Smooth muscle cell (in vitro differentiated cells): ENCODE measurements around the gene HS3ST2. TPM values are rescaled to one million over a fixed set of nuclear protein-coding genes. Genes with fewer than 3 reads are reported as not detected.

Experiments
- DNase-seq: peaks from one replicate; lab custom pipeline; 2025; ENCODE audit not compliant: unreplicated experiment; lab: John Stamatoyannopoulos, UW
- H2AFZ ChIP-seq: fragments of 200-600 bp; sonication (generic); 2 replicates; pipeline ENCODE4 v1.6.0; 2016; ENCODE audit warnings: antibody characterized with exemption, low read depth, mild to moderate bottlenecking
- H3F3A ChIP-seq: fragments of 200-600 bp; sonication (generic); 2 replicates; pipeline ENCODE4 v1.6.0; 2017; ENCODE audit warnings: antibody characterized with exemption, low read depth
- H3K27ac ChIP-seq: fragments of 200-600 bp; sonication (generic); 2 replicates; pipeline ENCODE4 v1.5.1; 2016; ENCODE audit warnings: low read depth, mild to moderate bottlenecking
- H3K27me3 ChIP-seq: fragments of 200-600 bp; sonication (generic); 2 replicates; pipeline ENCODE4 v1.6.1; 2016; ENCODE audit warnings: low read depth, mild to moderate bottlenecking
- H3K36me3 ChIP-seq: fragments of 200-600 bp; sonication (generic); 2 replicates; pipeline ENCODE4 v1.5.1; 2016; ENCODE audit warnings: low read depth
- H3K4me1 ChIP-seq: fragments of 200-600 bp; sonication (generic); 2 replicates; pipeline ENCODE4 v1.5.1; 2016; ENCODE audit warnings: low read depth
- H3K4me2 ChIP-seq: fragments of 200-600 bp; sonication (generic); 2 replicates; pipeline ENCODE4 v1.6.0; 2016; ENCODE audit warnings: mild to moderate bottlenecking
- H3K4me3 ChIP-seq: fragments of 200-600 bp; sonication (generic); 2 replicates; pipeline ENCODE4 v1.5.1; 2016; ENCODE audit warnings: mild to moderate bottlenecking
- H3K79me2 ChIP-seq: fragments of 200-600 bp; sonication (generic); 2 replicates; pipeline ENCODE4 v1.6.0; 2016; ENCODE audit warnings: low read depth, mild to moderate bottlenecking
- H3K9ac ChIP-seq: fragments of 200-600 bp; sonication (generic); 2 replicates; pipeline ENCODE4 v1.6.0; 2016; ENCODE audit warnings: low read depth
- H3K9me3 ChIP-seq: fragments of 200-600 bp; sonication (generic); replicated peaks from 2 replicates; pipeline ENCODE4 v1.5.1; 2016; ENCODE audit warnings: low read depth
- H4K20me1 ChIP-seq: fragments of 200-600 bp; sonication (generic); 2 replicates; pipeline ENCODE4 v1.6.0; 2016; ENCODE audit warnings: low read depth
- CTCF ChIP-seq: fragments of 200-600 bp; sonication (generic); IDR thresholded peaks from 2 replicates; pipeline ENCODE4 v1.5.1; 2017; ENCODE audit warnings: borderline replicate concordance, mild to moderate bottlenecking, antibody characterized with exemption; ENCODE audit not compliant: insufficient read depth, poor library complexity, severe bottlenecking
- WGBS: methylation state at CpG from one replicate; pipeline ENCODE4 v1.1.7; 2016; ENCODE audit warnings: low lambda C conversion rate; 5-methylcytosine and 5-hydroxymethylcytosine counted together
- polyA plus RNA-seq: library from polyadenylated mRNA; unstranded; fragments of >200 nt; fragmentation: Nextera tagmentation; extraction: Ambion mirVana; gene quantifications from 2 replicates; pipeline ENCODE4 v1.2.1, GENCODE V29; 2016
- total RNA-seq: library from RNA; depleted of rRNA; stranded (reverse); fragments of >200 nt; gene quantifications from 2 replicates; pipeline ENCODE4 v1.2.3, GENCODE V29; 2014

HS3ST2 gene
- total and polyA plus RNA-seq, 2 experiments from 2014 or later, result not detected

- TF ChIP-seq CTCF, result no peak
- H3F3A ChIP-seq, result no peaks in the 10 kb centered on the region
- H2AFZ ChIP-seq, result no peak overlapping the region
- H3K27ac ChIP-seq, result no peak overlapping the region
- H3K36me3 ChIP-seq, result no peaks in the 10 kb centered on the region
- H3K79me2 ChIP-seq, result no peaks in the 10 kb centered on the region
- no peaks in the 10 kb centered on the region for H3K9me3 ChIP-seq
- H3K4me3 ChIP-seq, result no peak overlapping the region
- H3K27me3 ChIP-seq, result peaks cover 48% of the 10 kb centered on the region
- no peaks in the 10 kb centered on the region for H3K4me1 ChIP-seq
- DNase-seq, result no peak
- H3K4me2 ChIP-seq, result no peak overlapping the region
- 90% methylated on average over 6 of the region's 6 CpGs for whole genome bisulfite sequencing
- H4K20me1 ChIP-seq, result no peaks in the 10 kb centered on the region
- H3K9ac ChIP-seq, result no peak overlapping the region
Observed at GRCh38 chr16:22900863-22901262, 86.9 kb downstream of the HS3ST2 start.

- no peak for TF ChIP-seq CTCF
- H2AFZ ChIP-seq, result no peak overlapping the region
- peaks cover 41% of the 10 kb centered on the region for H3K27me3 ChIP-seq
- H3K9me3 ChIP-seq, result no peaks in the 10 kb centered on the region
- H3K36me3 ChIP-seq, result no peaks in the 10 kb centered on the region
- DNase-seq, result no peak
- H3K79me2 ChIP-seq, result no peaks in the 10 kb centered on the region
- H3K4me2 ChIP-seq, result no peak overlapping the region
- no peaks in the 10 kb centered on the region for H3K4me1 ChIP-seq
- no peak overlapping the region for H3K4me3 ChIP-seq
- H3K9ac ChIP-seq, result no peak overlapping the region
- H4K20me1 ChIP-seq, result no peaks in the 10 kb centered on the region
- WGBS, result 66% methylated on average over 5 of the region's 5 CpGs
- no peak overlapping the region for H3K27ac ChIP-seq
- no peaks in the 10 kb centered on the region for H3F3A ChIP-seq
Observed at GRCh38 chr16:22901563-22901962, 87.6 kb downstream of the HS3ST2 start.

- H3F3A ChIP-seq, result no peaks in the 10 kb centered on the region
- no peaks in the 10 kb centered on the region for H4K20me1 ChIP-seq
- TF ChIP-seq CTCF, result no peak
- H3K4me1 ChIP-seq, result peaks cover 11% of the 10 kb centered on the region
- peaks cover 34% of the 10 kb centered on the region for H3K27me3 ChIP-seq
- H3K9ac ChIP-seq, result no peak overlapping the region
- H3K9me3 ChIP-seq, result no peaks in the 10 kb centered on the region
- H3K27ac ChIP-seq, result no peak overlapping the region
- H3K4me2 ChIP-seq, result no peak overlapping the region
- no peak overlapping the region for H2AFZ ChIP-seq
- 76% methylated on average over 2 of the region's 2 CpGs for whole genome bisulfite sequencing
- no peaks in the 10 kb centered on the region for H3K79me2 ChIP-seq
- no peak for DNase-seq
- no peak overlapping the region for H3K4me3 ChIP-seq
- no peaks in the 10 kb centered on the region for H3K36me3 ChIP-seq
Observed at GRCh38 chr16:22903716-22904115, 89.8 kb downstream of the HS3ST2 start.

GRCh38 chr16:22912654-22913053, 98.7 kb downstream of the HS3ST2 start:
- WGBS, result 87% methylated on average over 7 of the region's 7 CpGs
- TF ChIP-seq CTCF, result no peak
- no peak overlapping the region for H3K9ac ChIP-seq

More at GRCh38 chr16:22912654-22913053, 98.7 kb downstream of the HS3ST2 start:
- DNase-seq, result no peak
- Histone ChIP-seq H3K9me3 (no peaks in the 10 kb centered on the region), H2AFZ (no peak overlapping the region), H4K20me1 (no peaks in the 10 kb centered on the region), H3K4me2 (no peak overlapping the region), H3K27ac (no peak overlapping the region), H3F3A (no peaks in the 10 kb centered on the region), H3K27me3 (peaks cover 14% of the 10 kb centered on the region), H3K36me3 (no peaks in the 10 kb centered on the region), H3K4me3 (no peak overlapping the region), H3K4me1 (peaks cover 3% of the 10 kb centered on the region), H3K79me2 (no peaks in the 10 kb centered on the region)
